ENCODE measurements around the gene PGBD5. TPM values are rescaled to one million over a fixed set of nuclear protein-coding genes. Genes with fewer than 3 reads are reported as not detected.

Gene PGBD5
- polyA plus RNA-seq, 3 donors: 0.44 TPM; not detected in 2

- TF ChIP-seq, protein P1, sequence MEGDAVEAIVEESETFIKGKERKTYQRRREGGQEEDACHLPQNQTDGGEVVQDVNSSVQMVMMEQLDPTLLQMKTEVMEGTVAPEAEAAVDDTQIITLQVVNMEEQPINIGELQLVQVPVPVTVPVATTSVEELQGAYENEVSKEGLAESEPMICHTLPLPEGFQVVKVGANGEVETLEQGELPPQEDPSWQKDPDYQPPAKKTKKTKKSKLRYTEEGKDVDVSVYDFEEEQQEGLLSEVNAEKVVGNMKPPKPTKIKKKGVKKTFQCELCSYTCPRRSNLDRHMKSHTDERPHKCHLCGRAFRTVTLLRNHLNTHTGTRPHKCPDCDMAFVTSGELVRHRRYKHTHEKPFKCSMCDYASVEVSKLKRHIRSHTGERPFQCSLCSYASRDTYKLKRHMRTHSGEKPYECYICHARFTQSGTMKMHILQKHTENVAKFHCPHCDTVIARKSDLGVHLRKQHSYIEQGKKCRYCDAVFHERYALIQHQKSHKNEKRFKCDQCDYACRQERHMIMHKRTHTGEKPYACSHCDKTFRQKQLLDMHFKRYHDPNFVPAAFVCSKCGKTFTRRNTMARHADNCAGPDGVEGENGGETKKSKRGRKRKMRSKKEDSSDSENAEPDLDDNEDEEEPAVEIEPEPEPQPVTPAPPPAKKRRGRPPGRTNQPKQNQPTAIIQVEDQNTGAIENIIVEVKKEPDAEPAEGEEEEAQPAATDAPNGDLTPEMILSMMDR (IDR thresholded peaks at IDR 0.05): no peak
- Histone ChIP-seq H3K4me2 (replicated peaks; ENCODE audit: extremely low read depth, low read length, poor library complexity, severe bottlenecking) (no peak overlapping the region), H2AFZ (ENCODE audit: insufficient read depth, low read depth, low read length, poor library complexity, severe bottlenecking) (no peak overlapping the region), H3K27me3 (ENCODE audit: control insufficient read depth in 2 of 2, insufficient read depth in 2 of 2, low read length in 2 of 2) (no peaks in the 10 kb centered on the region), H3K79me2 (ENCODE audit: insufficient read depth, low read length) (no peaks in the 10 kb centered on the region), H4K20me1 (ENCODE audit: insufficient read depth, low read length) (no peaks in the 10 kb centered on the region), H3K4me1 (ENCODE audit: control insufficient read depth in 1 of 2, insufficient read depth in 2 of 2, low read length in 2 of 2) (no peaks in the 10 kb centered on the region), H3K36me3 (replicated peaks in 1 of 2; ENCODE audit: control insufficient read depth in 1 of 2, insufficient read depth in 2 of 2, low read length in 2 of 2) (peaks cover 0 to 14% of the 10 kb centered on the region in 2 donors), H3K27ac (ENCODE audit: low read depth in 1 of 2, low read length in 2 of 2) (no peak overlapping the region), H3K9ac (ENCODE audit: insufficient read depth, low read length, poor library complexity, severe bottlenecking) (no peak overlapping the region), H3K4me3 (replicated peaks in 1 of 3; ENCODE audit: low read depth in 2 of 3, low read length in 3 of 3) (no peak overlapping the region), H3K9me3 (replicated peaks in 1 of 2; ENCODE audit: control insufficient read depth in 1 of 2, insufficient read depth in 1 of 2, low read length in 2 of 2) (no peaks in the 10 kb centered on the region)
- WGBS (ENCODE audit: insufficient coverage): 91% methylated on average over 20 of the region's 21 CpGs
- Mint-ChIP-seq H3K27me3 (ENCODE audit: low read depth in 3 of 3) (peaks cover 5 to 8% (median 7%) of the 10 kb centered on the region in 3 donors), H3K9me3 (peaks cover 0 to 2% (median 0%) of the 10 kb centered on the region in 7 donors), H3K36me3 (peaks cover 7 to 15% of the 10 kb centered on the region in 2 donors), H3K27ac (peak overlapping the region in 1 of 7 donors; percentile 65), H3K4me1 (no peaks in the 10 kb centered on the region), H3K4me3 (no peak overlapping the region)
- no peak for DNase-seq
- intact Hi-C loops (cut with micrococcal nuclease): no loop called here
Measured at GRCh38 chr1:230286166-230286889, 139.8 kb downstream of the PGBD5 start.

DNA sequence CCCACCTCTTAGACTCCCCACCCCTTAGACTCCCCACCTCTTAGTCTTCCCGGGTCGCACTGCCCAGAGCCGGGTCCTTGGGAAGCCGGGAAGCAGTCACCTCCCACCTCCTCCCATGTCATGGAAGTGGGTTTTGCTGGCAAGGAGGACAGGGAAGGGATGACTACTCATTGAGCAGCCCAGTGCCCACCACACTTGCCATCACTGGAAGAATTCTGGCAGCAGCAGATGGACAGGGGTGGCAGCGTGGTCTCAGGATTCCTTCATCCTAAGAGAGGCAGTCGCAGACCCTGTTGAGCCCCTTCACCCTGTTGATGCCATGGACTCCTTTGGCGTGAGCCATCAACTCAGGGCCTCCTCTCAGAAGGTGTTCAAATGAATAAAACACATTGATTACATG is 140.8 kb downstream of the PGBD5 start:
- TF ChIP-seq, protein P1 (IDR thresholded peaks at IDR 0.05): no peak
- peaks cover 8 to 24% of the 10 kb centered on the region in 2 donors for H3K36me3 ChIP-seq (replicated peaks in 1 of 2; ENCODE audit: control insufficient read depth in 1 of 2, insufficient read depth in 2 of 2, low read length in 2 of 2)
- no peak overlapping the region for H3K27ac ChIP-seq (ENCODE audit: low read depth in 1 of 2, low read length in 2 of 2)
- H3K4me3 ChIP-seq (replicated peaks in 1 of 3; ENCODE audit: low read depth in 2 of 3, low read length in 3 of 3): no peak overlapping the region
- no peaks in the 10 kb centered on the region for H3K4me1 ChIP-seq (ENCODE audit: control insufficient read depth in 1 of 2, insufficient read depth in 2 of 2, low read length in 2 of 2)
- H3K27ac Mint-ChIP-seq: no peak overlapping the region
- no peak overlapping the region for H3K4me2 ChIP-seq (replicated peaks; ENCODE audit: extremely low read depth, low read length, poor library complexity, severe bottlenecking)
- DNase-seq: no peak
- H3K4me3 Mint-ChIP-seq: no peak overlapping the region
- H3K36me3 Mint-ChIP-seq: peaks cover 12 to 23% of the 10 kb centered on the region in 2 donors
- no peaks in the 10 kb centered on the region for H3K9me3 ChIP-seq (replicated peaks in 1 of 2; ENCODE audit: control insufficient read depth in 1 of 2, insufficient read depth in 1 of 2, low read length in 2 of 2)
- no peaks in the 10 kb centered on the region for H3K27me3 ChIP-seq (ENCODE audit: control insufficient read depth in 2 of 2, insufficient read depth in 2 of 2, low read length in 2 of 2)
- no peaks in the 10 kb centered on the region for H4K20me1 ChIP-seq (ENCODE audit: insufficient read depth, low read length)
- intact Hi-C loops (cut with micrococcal nuclease): no loop called here
- H3K27me3 Mint-ChIP-seq (ENCODE audit: low read depth in 3 of 3): peaks cover 0 to 6% (median 1%) of the 10 kb centered on the region in 3 donors
- no peaks in the 10 kb centered on the region for H3K4me1 Mint-ChIP-seq
- H3K9me3 Mint-ChIP-seq: peaks cover 0 to 2% (median 0%) of the 10 kb centered on the region in 7 donors
- WGBS (ENCODE audit: insufficient coverage): 96% methylated on average over 2 of the region's 7 CpGs
- no peak overlapping the region for H3K9ac ChIP-seq (ENCODE audit: insufficient read depth, low read length, poor library complexity, severe bottlenecking)
- no peaks in the 10 kb centered on the region for H3K79me2 ChIP-seq (ENCODE audit: insufficient read depth, low read length)
- no peak overlapping the region for H2AFZ ChIP-seq (ENCODE audit: insufficient read depth, low read depth, low read length, poor library complexity, severe bottlenecking)

All from CD14-positive monocyte (primary cell).